A673 (cell line): ENCODE measurements around the gene LANCL2.

Experiments used
- CTCF ChIP-seq: fragments of 300-800, 200-600 bp; sonication (generic); conservative IDR thresholded peaks from 2 replicates; pipeline ENCODE4 v1.5.1; 2017; ENCODE audit warnings: low read depth, mild to moderate bottlenecking, antibody characterized with exemption, low read length, moderate library complexity, mixed read lengths
- EZH2 ChIP-seq: fragments of 200-600 bp; sonication (generic); IDR thresholded peaks from 2 replicates; pipeline ENCODE4 v1.6.1; 2017; ENCODE audit warnings: borderline replicate concordance, low read depth, mild to moderate bottlenecking, mixed read lengths, antibody characterized with exemption, low read length; ENCODE audit not compliant: poor library complexity, severe bottlenecking

DNA sequence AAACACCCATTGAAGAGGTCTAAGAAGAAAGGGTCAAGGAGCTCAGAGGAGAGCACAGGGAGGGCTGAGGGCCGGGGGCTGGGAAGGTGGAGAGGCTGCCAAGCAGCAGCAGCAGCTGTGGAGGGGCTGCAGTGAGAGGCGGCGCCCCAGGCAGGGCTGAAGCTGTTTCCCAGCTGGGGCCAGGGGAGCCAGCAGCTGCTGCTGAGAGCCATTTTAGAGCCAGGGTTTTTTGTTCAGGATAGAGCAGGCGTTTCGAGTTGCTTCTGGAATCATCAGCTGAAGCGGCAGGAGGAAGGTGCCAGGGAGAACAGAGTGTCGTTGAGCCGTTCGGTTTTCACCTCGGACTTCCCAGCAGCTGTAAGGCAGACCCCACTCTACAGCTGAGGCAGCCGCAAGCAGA, 62.7 kb downstream of the LANCL2 start:
- TF ChIP-seq EZH2 (no peak), CTCF (no peak)
